B cell (primary cell): ENCODE results near the gene PEDS1. TPM values are rescaled to one million over a fixed set of nuclear protein-coding genes. Genes with fewer than 3 reads are reported as not detected.

Source experiments
- ATAC-seq: fragments of 200-7000 bp; cut with Tn5 transposase; one replicate; pipeline ENCODE4 v1.10.0; 2021; ENCODE audit warnings: low read depth, mild to moderate bottlenecking, moderate number of reproducible peaks, moderate library complexity
- CTCF ChIA-PET: fragments of 350-600 bp; sonication (Branson Sonifier 250); formaldehyde crosslinking; loops from one replicate; lab custom pipeline; 2021; ENCODE audit warnings: antibody characterized with exemption, inconsistent platforms; lab: Charles Lee
- POLR2A ChIA-PET: fragments of 350-600 bp; sonication (Branson Sonifier 250); formaldehyde crosslinking; loops from one replicate; lab custom pipeline; 2021; ENCODE audit warnings: antibody characterized with exemption; lab: Charles Lee
- DNase-seq: peaks from one replicate; pipeline ENCODE4 v3.0.0; 2013
- H2AFZ ChIP-seq: 2 replicates; pipeline ENCODE4 v1.6.1; 2012; ENCODE audit warnings: mild to moderate bottlenecking, low read depth, low read length; ENCODE audit not compliant: insufficient read depth, poor library complexity, severe bottlenecking
- H3K27ac ChIP-seq, 2 donors: 1 replicate in 1 of 2; 2 replicates in 1 of 2; pipeline ENCODE4 v1.5.1; 2012 to 2013; ENCODE audit warnings: low read length in 2 of 2, mild to moderate bottlenecking in 2 of 2, moderate library complexity in 1 of 2
- H3K27me3 ChIP-seq, 4 experiments: fragments of 200-600 bp in 1 of 4; sonication (generic) in 1 of 4; replicated peaks in 1 of 4; 1 replicate in 2 of 4; 2 replicates in 2 of 4; pipeline versions ENCODE4 v1.6.1 to v1.7.0; 2013 to 2016; ENCODE audit warnings: low read length in 3 of 4, mild to moderate bottlenecking in 2 of 4, mixed read lengths in 1 of 4, moderate library complexity in 1 of 4; ENCODE audit not compliant: insufficient read depth in 4 of 4, control insufficient read depth in 3 of 4; ENCODE audit errors: control extremely low read depth in 1 of 4
- H3K36me3 ChIP-seq, 2 experiments: replicated peaks in 1 of 2; 1 replicate in 1 of 2; 2 replicates in 1 of 2; pipeline versions ENCODE4 v1.6.1 to v1.7.1; 2013; ENCODE audit warnings: low read length in 1 of 2; ENCODE audit not compliant: insufficient read depth in 2 of 2, control insufficient read depth in 1 of 2; ENCODE audit errors: control extremely low read depth in 1 of 2, extremely low read depth in 1 of 2
- H3K4me1 ChIP-seq, 2 donors: fragments of 200-600 bp in 1 of 2; sonication (generic) in 1 of 2; 1 replicate in 1 of 2; 2 replicates in 1 of 2; pipeline versions ENCODE4 v1.5.1 to v1.6.1; 2013 to 2017; ENCODE audit warnings: low read length in 2 of 2; ENCODE audit not compliant: control insufficient read depth in 2 of 2, insufficient read depth in 2 of 2
- H3K4me2 ChIP-seq: replicated peaks from 2 replicates; pipeline ENCODE3; 2012; ENCODE audit warnings: mild to moderate bottlenecking, low read depth, low read length; ENCODE audit not compliant: poor library complexity, severe bottlenecking
- H3K4me3 ChIP-seq, 5 experiments: fragments of 200-600 bp in 1 of 5; sonication (generic) in 1 of 5; 1 replicate in 3 of 5; 2 replicates in 2 of 5; pipeline versions ENCODE4 v1.5.1 to v1.7.0; 2011 to 2016; ENCODE audit warnings: low read length in 4 of 5, mild to moderate bottlenecking in 4 of 5, low read depth in 2 of 5, control low read depth in 1 of 5, moderate library complexity in 1 of 5; ENCODE audit not compliant: insufficient read depth in 1 of 5; ENCODE audit errors: control extremely low read depth in 1 of 5, extremely low read depth in 1 of 5
- H3K79me2 ChIP-seq: fragments of 200-600 bp; sonication (generic); one replicate; pipeline ENCODE4 v1.6.0; 2016; ENCODE audit warnings: low read length; ENCODE audit not compliant: control insufficient read depth, insufficient read depth
- H3K9ac ChIP-seq: fragments of 200-600 bp; sonication (generic); 2 replicates; pipeline ENCODE4 v1.6.1; 2017; ENCODE audit warnings: mild to moderate bottlenecking, low read length, moderate library complexity
- H3K9me3 ChIP-seq, 3 donors: one replicate each; pipeline versions ENCODE4 v1.6.1 to v1.7.1; 2013; ENCODE audit warnings: low read length in 2 of 3; ENCODE audit not compliant: control insufficient read depth in 2 of 3, insufficient read depth in 1 of 3; ENCODE audit errors: control extremely low read depth in 1 of 3
- H4K20me1 ChIP-seq: 2 replicates; pipeline ENCODE4 v1.6.0; 2012; ENCODE audit warnings: mild to moderate bottlenecking, low read length; ENCODE audit not compliant: insufficient read depth, control insufficient read depth, poor library complexity, severe bottlenecking
- H3K27ac Mint-ChIP-seq: one replicate; pipeline ENCODE4 v1.8.0; 2021; ENCODE audit warnings: mixed read lengths
- H3K27me3 Mint-ChIP-seq: one replicate; pipeline ENCODE4 v1.8.0; 2021; ENCODE audit warnings: mixed read lengths
- H3K4me1 Mint-ChIP-seq: one replicate; pipeline ENCODE4 v1.8.0; 2021; ENCODE audit warnings: mixed read lengths
- H3K4me3 Mint-ChIP-seq: one replicate; pipeline ENCODE4 v1.8.0; 2021; ENCODE audit warnings: mixed read lengths
- H3K9me3 Mint-ChIP-seq: one replicate; pipeline ENCODE4 v1.8.0; 2022; ENCODE audit warnings: mixed read lengths; ENCODE audit not compliant: insufficient read depth
- CTCF ChIP-seq: fragments of 200-600 bp; IDR thresholded peaks from one replicate; pipeline ENCODE4 v1.8.0; 2022; ENCODE audit warnings: antibody characterized with exemption, mild to moderate bottlenecking
- EZH2 ChIP-seq: IDR thresholded peaks from 2 replicates; pipeline ENCODE4 v1.6.1; 2012; ENCODE audit warnings: borderline replicate concordance, low read depth, mild to moderate bottlenecking, moderate library complexity, low read length; ENCODE audit not compliant: insufficient read depth, poor library complexity, severe bottlenecking
- WGBS: methylation state at CpG from one replicate; pipeline ENCODE4 v1.1.5; 2013; ENCODE audit warnings: missing lambda C conversion rate; ENCODE audit not compliant: insufficient coverage; 5-methylcytosine and 5-hydroxymethylcytosine counted together
- intact Hi-C: fragments of 100-400 bp; cut with micrococcal nuclease; formaldehyde crosslinking; loops from one replicate; pipeline ENCODE4 v1.10.0; 2022
- polyA plus RNA-seq: library from polyadenylated mRNA; depleted of rRNA; stranded (reverse); fragments of >200 nt; gene quantifications from 2 replicates; pipeline ENCODE4 v1.2.3, GENCODE V29; 2012
- total RNA-seq, 2 donors: library from RNA; stranded (reverse); fragments of 120-200 nt in 1 of 2; gene quantifications; 1 replicate in 1 of 2; 2 replicates in 1 of 2; pipeline versions ENCODE4 v1.2.3 to v1.2.4, GENCODE V29; 2013 to 2022

PEDS1 gene
- total and polyA plus RNA-seq, 2 donors (not counting 1 experiment from before 2014, with no cell fraction given): 11.2 to 38.7 TPM

GRCh38 chr20:50146732-50147662, 6.5 kb downstream of the PEDS1 start:
- Histone ChIP-seq H3K4me3 (peak overlapping the region in 4 of 5 experiments; percentile 1 to 35 (median 18)), H3K79me2 (peaks cover 63% of the 10 kb centered on the region), H4K20me1 (peaks cover 2% of the 10 kb centered on the region), H3K9me3 (no peaks in the 10 kb centered on the region), H3K36me3 (peaks cover 2 to 28% of the 10 kb centered on the region in 2 experiments), H3K4me2 (peak overlapping the region; percentile 76), H2AFZ (peak overlapping the region; percentile 80), H3K27ac (peak overlapping the region; percentile 90 to 95), H3K9ac (peak overlapping the region; percentile 53), H3K27me3 (no peaks in the 10 kb centered on the region), H3K4me1 (peaks cover 25 to 27% of the 10 kb centered on the region in 2 donors)
- H3K9me3 Mint-ChIP-seq: no peaks in the 10 kb centered on the region
- ATAC-seq: peak; percentile 94
- ChIA-PET POLR2A (no interaction called here), CTCF (interaction anchor here (1.0 to 2.8 kb wide), 5 partner anchors 22 to 167 kb away, joined by 3 to 14 read pairs (median 4); no protein-coding TSS in a partner anchor)
- H3K27me3 Mint-ChIP-seq: no peaks in the 10 kb centered on the region
- DNase-seq: peak; percentile 91
- TF ChIP-seq CTCF: no peak
- no peak for TF ChIP-seq EZH2
- peak overlapping the region; percentile 74 for H3K4me3 Mint-ChIP-seq
- 44% methylated on average over 11 of the region's 17 CpGs for WGBS
- H3K4me1 Mint-ChIP-seq: peaks cover 49% of the 10 kb centered on the region
- peak overlapping the region; percentile 97 for H3K27ac Mint-ChIP-seq
- intact Hi-C loops: no loop called here

- peaks cover 10% of the 10 kb centered on the region for H4K20me1 ChIP-seq
- ChIA-PET CTCF (no interaction called here), POLR2A (no interaction called here)
- WGBS: 90% methylated on average over 5 of the region's 6 CpGs
- H3K27ac Mint-ChIP-seq: peak overlapping the region; percentile 97
- no peaks in the 10 kb centered on the region for H3K27me3 Mint-ChIP-seq
- H3K9ac ChIP-seq: peak overlapping the region; percentile 53
- H3K4me3 Mint-ChIP-seq: peak overlapping the region; percentile 74
- peak overlapping the region; percentile 80 for H2AFZ ChIP-seq
- H3K4me3 ChIP-seq: peak overlapping the region in 4 of 5 experiments; percentile 1 to 35 (median 18)
- H3K9me3 Mint-ChIP-seq: no peaks in the 10 kb centered on the region
- peaks cover 22 to 23% of the 10 kb centered on the region in 2 donors for H3K4me1 ChIP-seq
- peak overlapping the region; percentile 76 for H3K4me2 ChIP-seq
- H3K36me3 ChIP-seq: peaks cover 2 to 35% of the 10 kb centered on the region in 2 experiments
- intact Hi-C loops: no loop called here
- TF ChIP-seq EZH2 (no peak), CTCF (no peak)
- H3K27me3 ChIP-seq: no peaks in the 10 kb centered on the region
- peaks cover 63% of the 10 kb centered on the region for H3K79me2 ChIP-seq
- no peak for DNase-seq
- H3K4me1 Mint-ChIP-seq: peaks cover 44% of the 10 kb centered on the region
- H3K9me3 ChIP-seq: no peaks in the 10 kb centered on the region
- peak overlapping the region; percentile 90 to 95 for H3K27ac ChIP-seq
- no peak for ATAC-seq
These were observed 7.3 kb downstream of the PEDS1 start for GRCh38 chr20:50146214-50146613.
